Nucleus accumbens (tissue), 56 donors: ENCODE measurements around the gene GPI.
"Not testable (repeated sequence)": the region's sequence is repeated elsewhere in the genome, so short reads cannot be mapped to it uniquely, and the experiment has no call there.

Source experiments
- DNase-seq, 56 donors: peaks; one replicate each; lab custom pipeline; 2025; lab: John Stamatoyannopoulos, UW

The GPI gene

GRCh38 chr19:34400844-34401243, 35.8 kb downstream of the GPI start:
- not testable (repeated sequence) for DNase-seq

- no peak for DNase-seq
Measured at GRCh38 chr19:34402074-34402600, 37.1 kb downstream of the GPI start.

- DNase-seq = no peak
Measured at GRCh38 chr19:34403784-34404108, 38.8 kb downstream of the GPI start.

GRCh38 chr19:34404109-34404909, 39.3 kb downstream of the GPI start, which contains the start of gene PDCD2L:
Gene PDCD2L, plus strand, starts transcription at chr19:34404399. Its CDS starts 32 bp downstream, at chr19:34404431.
- peak in 54 of 56 donors; percentile 20 to 92 (median 68) for DNase-seq

GRCh38 chr19:34405892-34406660, 41.1 kb downstream of the GPI start:
- no peak for DNase-seq

- DNase-seq = no peak
Measured at GRCh38 chr19:34408411-34408810, 43.4 kb downstream of the GPI start.

GRCh38 chr19:34409189-34410164, 44.5 kb downstream of the GPI start:
- no peak for DNase-seq

- DNase-seq = no peak
Measured at GRCh38 chr19:34411216-34411615, 46.2 kb downstream of the GPI start.

GRCh38 chr19:34416021-34416545, 51.1 kb downstream of the GPI start:
- DNase-seq = no peak

- no peak for DNase-seq
Measured at GRCh38 chr19:34418300-34418699, 53.3 kb downstream of the GPI start.

- no peak for DNase-seq
Measured at GRCh38 chr19:34426096-34426661, 61.2 kb downstream of the GPI start.

- DNase-seq = peak in 27 of 56 donors; percentile 7 to 69 (median 38)
Measured at GRCh38 chr19:34428549-34429285, 63.7 kb downstream of the GPI start.

- DNase-seq = no peak
Measured at GRCh38 chr19:34429553-34429952, 64.6 kb downstream of the GPI start.

- DNase-seq = no peak
Measured at GRCh38 chr19:34430738-34431625, 66.0 kb downstream of the GPI start.

GRCh38 chr19:34431681-34432402, 66.8 kb downstream of the GPI start:
- DNase-seq = no peak

- DNase-seq = no peak
Measured at GRCh38 chr19:34432797-34433196, 67.8 kb downstream of the GPI start.

- DNase-seq = no peak
Measured at GRCh38 chr19:34436716-34437115, 71.7 kb downstream of the GPI start.
